K562 (cell line): Measurements from ENCODE around the gene PCDHGB7. TPM values are rescaled to one million over a fixed set of nuclear protein-coding genes. Genes with fewer than 3 reads are reported as not detected.
"Not testable (repeated sequence)": the region's sequence is repeated elsewhere in the genome, so short reads cannot be mapped to it uniquely, and the experiment has no call there.

Source experiments
- ATAC-seq: fragments of 200-7000 bp; cut with Tn5 transposase; 3 replicates; pipeline ENCODE4 v1.9.1; 2020; ENCODE audit warnings: moderate library complexity
- BruUV-seq: library from RNA; stranded (reverse); fragments of 400-500 nt; replicated peaks from 2 replicates; lab custom pipeline; 2021; lab: Mats Ljungman, UMichigan
- CTCF ChIA-PET: fragments of 300-600 bp; formaldehyde crosslinking; extraction: SDS; loops from one replicate; lab custom pipeline; 2021; ENCODE audit warnings: low intra/inter-chr PET ratio; lab: Yijun Ruan, JAX
- POLR2A ChIA-PET: fragments of 300-600, 350-650 bp; sonication (Branson Sonifier 250); formaldehyde crosslinking; extraction: SDS; loops from one replicate; lab custom pipeline; 2021; ENCODE audit warnings: antibody characterized with exemption, inconsistent platforms; lab: Yijun Ruan, JAX
- DNase-seq, 4 experiments: peaks; one replicate each; pipeline versions ENCODE4 v3.0.0 to v3.0.0-alpha.2; 2011 to 2018; ENCODE audit warnings: low spot score in 3 of 4, mixed read lengths in 3 of 4; ENCODE audit errors: extremely low read depth in 1 of 4
- FAIRE-seq: peaks from 2 replicates; lab custom pipeline; 2011; peaks lifted over from hg19 to GRCh38; lab: Jason Lieb, UNC
- H2AFZ ChIP-seq: 2 replicates; pipeline ENCODE4 v1.6.0; 2011; ENCODE audit warnings: low read depth, low read length, control low read depth, inconsistent platforms
- H3K27ac ChIP-seq: fragments of 200-600 bp; 3 replicates; pipeline ENCODE4 v1.8.0; 2011; ENCODE audit warnings: low read depth, mild to moderate bottlenecking, control low read depth, inconsistent platforms, low read length, moderate library complexity, mixed read lengths; ENCODE audit errors: extremely low read depth
- H3K27me3 ChIP-seq, 2 experiments: fragments of 300-600 bp in 1 of 2; 2 replicates in 1 of 2; 3 replicates in 1 of 2; pipeline versions ENCODE4 v1.6.0 to v1.8.0; 2011; ENCODE audit warnings: inconsistent platforms in 2 of 2, low read length in 2 of 2, mild to moderate bottlenecking in 1 of 2, mixed read lengths in 1 of 2, moderate library complexity in 1 of 2; ENCODE audit not compliant: control insufficient read depth in 2 of 2, insufficient read depth in 2 of 2
- H3K36me3 ChIP-seq: fragments of 300-600 bp; 3 replicates; pipeline ENCODE4 v1.8.0; 2011; ENCODE audit warnings: mild to moderate bottlenecking, low read length, inconsistent platforms; ENCODE audit not compliant: control insufficient read depth, insufficient read depth
- H3K4me1 ChIP-seq, 2 experiments: fragments of 200-600 bp in 1 of 2; replicated peaks in 1 of 2; 2 replicates in 1 of 2; 3 replicates in 1 of 2; pipeline versions ENCODE4 v1.5.1 to v1.8.0; 2011; ENCODE audit warnings: inconsistent platforms in 2 of 2, low read length in 2 of 2, mild to moderate bottlenecking in 1 of 2, mixed read lengths in 1 of 2, moderate library complexity in 1 of 2; ENCODE audit not compliant: control insufficient read depth in 2 of 2, insufficient read depth in 2 of 2
- H3K4me2 ChIP-seq: 2 replicates; pipeline ENCODE4 v1.6.1; 2011; ENCODE audit warnings: low read length, control low read depth, inconsistent platforms, mixed read lengths; ENCODE audit not compliant: insufficient read depth
- H3K4me3 ChIP-seq: fragments of 200-600 bp; sonication (generic), shearing (Covaris generic); 2 replicates; pipeline ENCODE4 v1.5.1; 2016; ENCODE audit warnings: control low read depth, inconsistent platforms
- H3K79me2 ChIP-seq: fragments of 200-600 bp; 3 replicates; pipeline ENCODE4 v1.8.0; 2011; ENCODE audit warnings: low read length, inconsistent platforms; ENCODE audit not compliant: control insufficient read depth, insufficient read depth
- H3K9ac ChIP-seq, 2 experiments: 2 replicates each; pipeline versions ENCODE4 v1.6.0 to v1.6.1; 2011; ENCODE audit warnings: low read depth in 2 of 2, low read length in 2 of 2, control low read depth in 1 of 2, inconsistent platforms in 1 of 2, mild to moderate bottlenecking in 1 of 2, mixed read lengths in 1 of 2; ENCODE audit not compliant: insufficient read depth in 1 of 2
- H3K9me1 ChIP-seq: one replicate; pipeline ENCODE4 v1.6.0; 2011; ENCODE audit warnings: inconsistent platforms, mild to moderate bottlenecking, low read length, moderate library complexity; ENCODE audit not compliant: control insufficient read depth, insufficient read depth
- H3K9me3 ChIP-seq: replicated peaks from 2 replicates; pipeline ENCODE4 v1.5.1; 2011; ENCODE audit warnings: low read depth, low read length, inconsistent platforms; ENCODE audit not compliant: control insufficient read depth, insufficient read depth
- H4K20me1 ChIP-seq: replicated peaks from 2 replicates; pipeline ENCODE4 v1.6.1; 2011; ENCODE audit warnings: low read length, inconsistent platforms, mixed read lengths; ENCODE audit not compliant: control insufficient read depth, insufficient read depth
- ELF2 ChIP-seq: fragments of 250-450 bp; sonication (Bioruptor Pico); IDR thresholded peaks from 2 replicates; pipeline ENCODE4 v1.5.0; 2021; ENCODE audit warnings: mild to moderate bottlenecking
- NUFIP1 ChIP-seq: fragments of 450-650 bp; IDR thresholded peaks from 2 replicates; pipeline ENCODE4 v1.6.1; 2018; ENCODE audit not compliant: partially characterized antibody
- POLR3G ChIP-seq: IDR thresholded peaks from 2 replicates; pipeline ENCODE4 v1.6.1; 2011; ENCODE audit not compliant: insufficient read length, insufficient replicate concordance; ENCODE audit errors: extremely low read depth
- RFX5 ChIP-seq: IDR thresholded peaks from 2 replicates; pipeline ENCODE4 v1.6.1; 2011; ENCODE audit warnings: low read depth, mild to moderate bottlenecking, improper control_type of control experiment, low read length
- TCF3 ChIP-seq: sonication (generic); formaldehyde crosslinking; IDR thresholded peaks from 2 replicates; pipeline ENCODE4 v1.4.0; 2020; ENCODE audit warnings: mild to moderate bottlenecking, missing genetic modification reagents
- TCF7 ChIP-seq: sonication (generic); IDR thresholded peaks from 2 replicates; pipeline ENCODE4 v1.6.1; 2016; ENCODE audit warnings: antibody characterized with exemption, borderline replicate concordance
- YBX1 ChIP-seq: fragments of 450-650 bp; IDR thresholded peaks from 2 replicates; pipeline ENCODE4 v1.7.1; 2016; ENCODE audit warnings: mild to moderate bottlenecking
- ZNF217 ChIP-seq: sonication (generic); formaldehyde crosslinking; IDR thresholded peaks from 2 replicates; pipeline ENCODE4 v1.8.0; 2022; ENCODE audit warnings: mild to moderate bottlenecking, missing genetic modification reagents
- ZNF3 ChIP-seq: fragments of 250-450 bp; sonication (Bioruptor Pico); IDR thresholded peaks from 2 replicates; pipeline ENCODE4 v1.5.0; 2021; ENCODE audit warnings: mild to moderate bottlenecking, moderate library complexity
- ZNF436 ChIP-seq: fragments of 250-450, 450-650 bp; sonication (Bioruptor Pico); formaldehyde crosslinking; IDR thresholded peaks from 2 replicates; pipeline ENCODE4 v1.7.0; 2020; ENCODE audit warnings: mild to moderate bottlenecking
- ZNF76 ChIP-seq: fragments of 250-450 bp; sonication (Bioruptor Pico); IDR thresholded peaks from 2 replicates; pipeline ENCODE4 v1.4.0; 2020; ENCODE audit warnings: mild to moderate bottlenecking, moderate library complexity, borderline replicate concordance
- WGBS: fragments of 100-300 bp; shearing (Covaris generic); methylation state at CpG from one replicate; pipeline ENCODE4 v1.1.6; 2016; ENCODE audit warnings: low coverage, mixed read lengths; ENCODE audit not compliant: insufficient coverage; ENCODE audit errors: missing lambda C conversion rate; 5-methylcytosine and 5-hydroxymethylcytosine counted together
- in situ Hi-C: fragments of 300-500 bp; cut with MboI; formaldehyde crosslinking; loops from 4 replicates; pipeline ENCODE4 v1.15.0; 2018; ENCODE audit warnings: inconsistent platforms, mixed read lengths
- intact Hi-C: fragments of 100-400 bp; cut with micrococcal nuclease; formaldehyde crosslinking; loops from 2 replicates; pipeline ENCODE4 v1.14.2; 2022
- polyA plus RNA-seq, 8 experiments: library from polyadenylated mRNA; depleted of rRNA in 4 of 8; stranded (reverse) in 5 of 8; unstranded in 3 of 8; fragments of >200 nt; fragmentation: Nextera tagmentation in 2 of 8; fragmentation: Illumina TruSeq in 1 of 8; extraction: Ambion mirVana in 2 of 8; extraction: Trizol in 1 of 8; gene quantifications; 2 replicates each; pipeline versions ENCODE4 v1.2.1 to v1.2.3, GENCODE V29; 2011 to 2014; ENCODE audit warnings: inconsistent platforms in 1 of 8, missing spikeins in 1 of 8
- total RNA-seq, 7 experiments: library from RNA; depleted of rRNA in 6 of 7; stranded (reverse); fragments of >200 nt in 6 of 7; fragmentation: Illumina TruSeq in 2 of 7; extraction: Trizol in 2 of 7; gene quantifications; 2 replicates each; pipeline versions ENCODE4 v1.2.1 to v1.2.3, GENCODE V29; 2011 to 2021; ENCODE audit warnings: low replicate concordance in 1 of 7
- TF ChIP-seq, protein P1 (sequence below): fragments of 250-450 bp; sonication (Bioruptor Pico); IDR thresholded peaks from 2 replicates; pipeline ENCODE4 v1.4.0; 2020; ENCODE audit warnings: mild to moderate bottlenecking, moderate library complexity
- TF ChIP-seq, protein P2 (sequence below): fragments of 250-450 bp; sonication (Bioruptor Pico); IDR thresholded peaks from 2 replicates; pipeline ENCODE4 v1.8.0; 2022; ENCODE audit warnings: inconsistent platforms
- TF ChIP-seq, protein P3 (sequence below): fragments of 450-650 bp; IDR thresholded peaks from 2 replicates; pipeline ENCODE4 v1.6.1; 2016

The PCDHGB7 gene
- total and polyA plus RNA-seq, 9 of the 15 experiments (the other 6 are each of a cell fraction or from before 2014, with no cell fraction given): 0.09 TPM; not detected in 8

DNA sequence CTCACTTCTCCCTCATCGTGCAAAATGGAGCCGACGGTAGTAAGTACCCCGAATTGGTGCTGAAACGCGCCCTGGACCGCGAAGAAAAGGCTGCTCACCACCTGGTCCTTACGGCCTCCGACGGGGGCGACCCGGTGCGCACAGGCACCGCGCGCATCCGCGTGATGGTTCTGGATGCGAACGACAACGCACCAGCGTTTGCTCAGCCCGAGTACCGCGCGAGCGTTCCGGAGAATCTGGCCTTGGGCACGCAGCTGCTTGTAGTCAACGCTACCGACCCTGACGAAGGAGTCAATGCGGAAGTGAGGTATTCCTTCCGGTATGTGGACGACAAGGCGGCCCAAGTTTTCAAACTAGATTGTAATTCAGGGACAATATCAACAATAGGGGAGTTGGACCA lies 13.8 kb downstream of the PCDHGB7 start:
- no peak for TF ChIP-seq ZNF3 (CRISPR knock-in tag)
- no peak for TF ChIP-seq ZNF76 (CRISPR knock-in tag)
- TF ChIP-seq NUFIP1: no peak
- no peak for TF ChIP-seq RFX5
- TF ChIP-seq ZNF217 (CRISPR knock-in tag): no peak
- TF ChIP-seq, protein P1, sequence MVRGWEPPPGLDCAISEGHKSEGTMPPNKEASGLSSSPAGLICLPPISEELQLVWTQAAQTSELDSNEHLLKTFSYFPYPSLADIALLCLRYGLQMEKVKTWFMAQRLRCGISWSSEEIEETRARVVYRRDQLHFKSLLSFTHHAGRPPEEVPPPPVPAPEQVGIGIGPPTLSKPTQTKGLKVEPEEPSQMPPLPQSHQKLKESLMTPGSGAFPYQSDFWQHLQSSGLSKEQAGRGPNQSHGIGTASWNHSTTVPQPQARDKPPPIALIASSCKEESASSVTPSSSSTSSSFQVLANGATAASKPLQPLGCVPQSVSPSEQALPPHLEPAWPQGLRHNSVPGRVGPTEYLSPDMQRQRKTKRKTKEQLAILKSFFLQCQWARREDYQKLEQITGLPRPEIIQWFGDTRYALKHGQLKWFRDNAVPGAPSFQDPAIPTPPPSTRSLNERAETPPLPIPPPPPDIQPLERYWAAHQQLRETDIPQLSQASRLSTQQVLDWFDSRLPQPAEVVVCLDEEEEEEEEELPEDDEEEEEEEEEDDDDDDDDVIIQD (CRISPR knock-in tag): no peak
- no peak for TF ChIP-seq TCF7
- TF ChIP-seq, protein P2, sequence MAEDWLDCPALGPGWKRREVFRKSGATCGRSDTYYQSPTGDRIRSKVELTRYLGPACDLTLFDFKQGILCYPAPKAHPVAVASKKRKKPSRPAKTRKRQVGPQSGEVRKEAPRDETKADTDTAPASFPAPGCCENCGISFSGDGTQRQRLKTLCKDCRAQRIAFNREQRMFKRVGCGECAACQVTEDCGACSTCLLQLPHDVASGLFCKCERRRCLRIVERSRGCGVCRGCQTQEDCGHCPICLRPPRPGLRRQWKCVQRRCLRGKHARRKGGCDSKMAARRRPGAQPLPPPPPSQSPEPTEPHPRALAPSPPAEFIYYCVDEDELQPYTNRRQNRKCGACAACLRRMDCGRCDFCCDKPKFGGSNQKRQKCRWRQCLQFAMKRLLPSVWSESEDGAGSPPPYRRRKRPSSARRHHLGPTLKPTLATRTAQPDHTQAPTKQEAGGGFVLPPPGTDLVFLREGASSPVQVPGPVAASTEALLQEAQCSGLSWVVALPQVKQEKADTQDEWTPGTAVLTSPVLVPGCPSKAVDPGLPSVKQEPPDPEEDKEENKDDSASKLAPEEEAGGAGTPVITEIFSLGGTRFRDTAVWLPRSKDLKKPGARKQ (CRISPR knock-in tag): no peak
- TF ChIP-seq ZNF436 (CRISPR knock-in tag): no peak
- TF ChIP-seq TCF3 (CRISPR knock-in tag): no peak
- TF ChIP-seq ELF2 (CRISPR knock-in tag): no peak
- TF ChIP-seq, protein P3, sequence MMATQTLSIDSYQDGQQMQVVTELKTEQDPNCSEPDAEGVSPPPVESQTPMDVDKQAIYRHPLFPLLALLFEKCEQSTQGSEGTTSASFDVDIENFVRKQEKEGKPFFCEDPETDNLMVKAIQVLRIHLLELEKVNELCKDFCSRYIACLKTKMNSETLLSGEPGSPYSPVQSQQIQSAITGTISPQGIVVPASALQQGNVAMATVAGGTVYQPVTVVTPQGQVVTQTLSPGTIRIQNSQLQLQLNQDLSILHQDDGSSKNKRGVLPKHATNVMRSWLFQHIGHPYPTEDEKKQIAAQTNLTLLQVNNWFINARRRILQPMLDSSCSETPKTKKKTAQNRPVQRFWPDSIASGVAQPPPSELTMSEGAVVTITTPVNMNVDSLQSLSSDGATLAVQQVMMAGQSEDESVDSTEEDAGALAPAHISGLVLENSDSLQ: no peak
- no peak for TF ChIP-seq YBX1
- no peak for TF ChIP-seq POLR3G
- no peak for ATAC-seq
- intact Hi-C loops (no loop called here), in situ Hi-C loops (no loop called here)
- BruUV-seq: no TSS peak
- H4K20me1 ChIP-seq: no peaks in the 10 kb centered on the region
- peaks cover 0 to 22% of the 10 kb centered on the region in 2 experiments; a peak in 2 of 5 replicates for H3K4me1 ChIP-seq
- H3K4me2 ChIP-seq: no peak overlapping the region
- H3K79me2 ChIP-seq: no peaks in the 10 kb centered on the region
- H2AFZ ChIP-seq: no peak overlapping the region
- H3K36me3 ChIP-seq: no peaks in the 10 kb centered on the region
- 67% methylated on average over 36 of the region's 37 CpGs for WGBS
- no peak for DNase-seq
- FAIRE-seq: no peak
- no peaks in the 10 kb centered on the region for H3K9me1 ChIP-seq
- ChIA-PET CTCF (no interaction called here), POLR2A (interaction anchor here (0.7 kb wide), 1 partner anchor 84 kb away, joined by 3 read pairs; no protein-coding TSS in a partner anchor)
- no peak overlapping the region for H3K9ac ChIP-seq
- H3K27me3 ChIP-seq: peaks cover 10 to 32% of the 10 kb centered on the region in 2 experiments; a peak in 3 of 5 replicates
- no peak overlapping the region for H3K4me3 ChIP-seq
- H3K27ac ChIP-seq: no peak overlapping the region
- H3K9me3 ChIP-seq: no peaks in the 10 kb centered on the region; the same call in 1 of the 2 replicates

DNA sequence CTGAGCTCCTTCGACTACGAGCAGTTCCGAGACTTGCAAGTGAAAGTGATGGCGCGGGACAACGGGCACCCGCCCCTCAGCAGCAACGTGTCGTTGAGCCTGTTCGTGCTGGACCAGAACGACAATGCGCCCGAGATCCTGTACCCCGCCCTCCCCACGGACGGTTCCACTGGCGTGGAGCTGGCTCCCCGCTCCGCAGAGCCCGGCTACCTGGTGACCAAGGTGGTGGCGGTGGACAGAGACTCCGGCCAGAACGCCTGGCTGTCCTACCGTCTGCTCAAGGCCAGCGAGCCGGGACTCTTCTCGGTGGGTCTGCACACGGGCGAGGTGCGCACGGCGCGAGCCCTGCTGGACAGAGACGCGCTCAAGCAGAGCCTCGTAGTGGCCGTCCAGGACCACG lies 14.8 kb downstream of the PCDHGB7 start:
- 11% methylated on average over 12 of the region's 38 CpGs for WGBS
- BruUV-seq, H3K9ac ChIP-seq, intact Hi-C loops, CTCF ChIA-PET, H3K36me3 ChIP-seq, DNase-seq, ATAC-seq, H3K79me2 ChIP-seq, H2AFZ ChIP-seq, FAIRE-seq, H3K27ac ChIP-seq, H4K20me1 ChIP-seq, H3K9me1 ChIP-seq, H3K9me3 ChIP-seq, H3K4me2 ChIP-seq, POLR2A ChIA-PET, in situ Hi-C loops, H3K4me3 ChIP-seq: not testable (repeated sequence)
- peaks cover 8 to 30% of the 10 kb centered on the region in 2 experiments; a peak in 3 of 5 replicates for H3K27me3 ChIP-seq
- H3K4me1 ChIP-seq: peaks cover 0 to 22% of the 10 kb centered on the region in 2 experiments; a peak in 2 of 5 replicates
